ENCODE measurements around the gene ACOX2. TPM values are rescaled to one million over a fixed set of nuclear protein-coding genes. Genes with fewer than 3 reads are reported as not detected.

ACOX2 gene
- total and polyA plus RNA-seq, 10 of the 15 experiments (the other 5 are each of a cell fraction or from before 2014, with no cell fraction given) = 0.72 TPM; not detected in 9

DNA sequence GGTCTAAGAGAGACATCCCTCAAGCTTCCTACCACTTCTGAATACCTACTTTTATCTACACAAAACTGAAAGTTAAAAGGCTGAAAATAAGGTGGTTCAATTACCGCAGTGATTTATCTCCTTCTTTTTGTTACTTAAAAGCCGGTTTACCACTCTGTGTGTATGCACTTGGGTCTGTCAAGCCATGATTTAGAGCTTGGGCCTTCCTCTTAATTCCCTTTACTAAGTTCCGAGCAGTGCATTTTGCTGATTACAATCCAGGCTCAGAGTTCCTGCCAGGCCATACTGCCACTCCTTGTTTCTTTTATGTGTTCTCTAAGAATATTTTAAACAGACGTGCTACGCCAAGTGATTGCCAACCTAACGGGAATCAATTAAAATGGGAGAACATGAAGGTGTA lies 28.6 kb downstream of the ACOX2 start (continued):
- TF ChIP-seq GABPA (IDR thresholded peaks at IDR 0.05; ENCODE audit: low read depth) (no peak), MTA3 (IDR thresholded peaks at IDR 0.05; ENCODE audit: borderline replicate concordance, low read length) (no peak), POU2F2 (IDR thresholded peaks at IDR 0.05; ENCODE audit: borderline replicate concordance, low read depth, low read length) (no peak), POLR2A (IDR thresholded peaks at IDR 0.05; ENCODE audit: low read depth, low read length) (no peak), MXI1 (IDR thresholded peaks at IDR 0.05; ENCODE audit: low read depth, low read length) (no peak), STAT3 (IDR thresholded peaks at IDR 0.05; ENCODE audit: low read depth, low read length) (no peak), ETV6 (conservative IDR thresholded peaks at IDR 0.05 in 1 of 2, IDR thresholded peaks at IDR 0.05 in 1 of 2; ENCODE audit: borderline replicate concordance in 1 of 2, low read depth in 1 of 2) (no peak)

DNA sequence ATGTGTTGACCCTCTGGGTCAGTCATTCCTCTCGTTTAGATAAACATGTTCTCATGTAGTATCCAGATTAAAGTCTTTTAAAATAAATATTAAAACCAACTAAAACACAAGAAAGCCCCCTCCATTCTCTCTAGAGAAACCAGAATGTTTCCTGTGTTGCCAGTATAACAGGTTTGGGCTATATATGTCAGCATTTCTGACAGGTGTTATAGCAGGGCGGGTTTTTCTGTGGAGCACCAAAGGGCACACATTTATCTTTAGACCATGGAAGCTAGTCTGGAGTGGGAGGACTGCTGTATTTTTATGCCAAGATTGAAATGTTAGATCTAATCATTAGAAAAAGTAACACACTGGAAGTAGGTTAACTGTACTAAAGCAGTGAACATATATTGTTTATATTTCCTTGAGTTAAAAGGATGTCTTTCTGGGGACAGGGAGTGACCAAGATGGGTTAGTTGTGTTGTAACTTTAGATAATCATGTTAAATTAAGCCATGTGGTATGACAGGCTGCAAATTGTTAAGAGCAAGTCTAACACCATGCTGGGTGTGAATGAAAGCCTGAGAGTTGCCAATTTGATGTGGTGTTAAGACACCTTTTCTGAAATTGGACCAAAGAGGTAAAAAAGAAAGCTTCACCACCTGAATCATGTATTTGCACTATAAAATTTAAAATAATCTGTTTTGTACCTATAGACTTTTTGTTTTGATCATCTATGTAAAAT lies 29.5 kb downstream of the ACOX2 start:
- SMC1A ChIA-PET (ENCODE audit: uncharacterized antibody, unreplicated experiment) = no interaction called here
- 38% methylated on average over 2 of the region's 2 CpGs for WGBS (ENCODE audit: insufficient coverage, insufficient replicate concordance, low lambda C conversion rate, missing lambda C conversion rate)
- in situ Hi-C loops (cut with MboI) (no loop called here), intact Hi-C loops (cut with micrococcal nuclease; ENCODE audit: unreplicated experiment) (no loop called here)
- Histone ChIP-seq H4K20me1 (ENCODE audit: control insufficient read depth, insufficient read depth) (no peaks in the 10 kb centered on the region), H3K4me1 (ENCODE audit: control insufficient read depth, insufficient read depth, low read length) (no peaks in the 10 kb centered on the region), H3K4me2 (ENCODE audit: control insufficient read depth, insufficient read depth) (no peak overlapping the region), H3K27me3 (replicated peaks in 1 of 2; ENCODE audit: control insufficient read depth in 2 of 2, insufficient read depth in 2 of 2, low read length in 1 of 2) (no peaks in the 10 kb centered on the region), H3K27ac (ENCODE audit: control insufficient read depth, insufficient read depth) (no peak overlapping the region), H2AFZ (ENCODE audit: control insufficient read depth, low read depth, low read length) (no peak overlapping the region), H3K4me3 (no peak overlapping the region), H3K9me3 (replicated peaks; ENCODE audit: control insufficient read depth, insufficient read depth, low read length) (no peaks in the 10 kb centered on the region), H3K79me2 (ENCODE audit: control insufficient read depth, insufficient read depth, low read length) (no peaks in the 10 kb centered on the region), H3K9ac (ENCODE audit: control insufficient read depth, insufficient read depth, low read length) (no peak overlapping the region), H3K36me3 (ENCODE audit: control insufficient read depth in 2 of 2, insufficient read depth in 2 of 2, low read length in 1 of 2) (no peaks in the 10 kb centered on the region)
- FAIRE-seq (no peak), ATAC-seq (no peak), DNase-seq (ENCODE audit: low read depth, low spot score) (no peak)
- CTCF ChIA-PET = interaction anchor here (0.9 kb wide), 1 partner anchor 15 kb away, joined by 3 read pairs; no protein-coding TSS in a partner anchor
- RAD21 ChIA-PET (ENCODE audit: unreplicated experiment) = no interaction called here
- POLR2A ChIA-PET = no interaction called here
- BruUV-seq (replicated peaks) = no TSS peak
- TF ChIP-seq, protein P1, sequence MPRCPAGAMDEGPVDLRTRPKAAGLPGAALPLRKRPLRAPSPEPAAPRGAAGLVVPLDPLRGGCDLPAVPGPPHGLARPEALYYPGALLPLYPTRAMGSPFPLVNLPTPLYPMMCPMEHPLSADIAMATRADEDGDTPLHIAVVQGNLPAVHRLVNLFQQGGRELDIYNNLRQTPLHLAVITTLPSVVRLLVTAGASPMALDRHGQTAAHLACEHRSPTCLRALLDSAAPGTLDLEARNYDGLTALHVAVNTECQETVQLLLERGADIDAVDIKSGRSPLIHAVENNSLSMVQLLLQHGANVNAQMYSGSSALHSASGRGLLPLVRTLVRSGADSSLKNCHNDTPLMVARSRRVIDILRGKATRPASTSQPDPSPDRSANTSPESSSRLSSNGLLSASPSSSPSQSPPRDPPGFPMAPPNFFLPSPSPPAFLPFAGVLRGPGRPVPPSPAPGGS (IDR thresholded peaks at IDR 0.05; ENCODE audit: borderline replicate concordance, insufficient read depth, low read depth, low read length, poor library complexity, severe bottlenecking) = no peak
- TF ChIP-seq ASH2L (IDR thresholded peaks at IDR 0.05; ENCODE audit: borderline replicate concordance, low read depth) = no peak
- TF ChIP-seq, protein P2, sequence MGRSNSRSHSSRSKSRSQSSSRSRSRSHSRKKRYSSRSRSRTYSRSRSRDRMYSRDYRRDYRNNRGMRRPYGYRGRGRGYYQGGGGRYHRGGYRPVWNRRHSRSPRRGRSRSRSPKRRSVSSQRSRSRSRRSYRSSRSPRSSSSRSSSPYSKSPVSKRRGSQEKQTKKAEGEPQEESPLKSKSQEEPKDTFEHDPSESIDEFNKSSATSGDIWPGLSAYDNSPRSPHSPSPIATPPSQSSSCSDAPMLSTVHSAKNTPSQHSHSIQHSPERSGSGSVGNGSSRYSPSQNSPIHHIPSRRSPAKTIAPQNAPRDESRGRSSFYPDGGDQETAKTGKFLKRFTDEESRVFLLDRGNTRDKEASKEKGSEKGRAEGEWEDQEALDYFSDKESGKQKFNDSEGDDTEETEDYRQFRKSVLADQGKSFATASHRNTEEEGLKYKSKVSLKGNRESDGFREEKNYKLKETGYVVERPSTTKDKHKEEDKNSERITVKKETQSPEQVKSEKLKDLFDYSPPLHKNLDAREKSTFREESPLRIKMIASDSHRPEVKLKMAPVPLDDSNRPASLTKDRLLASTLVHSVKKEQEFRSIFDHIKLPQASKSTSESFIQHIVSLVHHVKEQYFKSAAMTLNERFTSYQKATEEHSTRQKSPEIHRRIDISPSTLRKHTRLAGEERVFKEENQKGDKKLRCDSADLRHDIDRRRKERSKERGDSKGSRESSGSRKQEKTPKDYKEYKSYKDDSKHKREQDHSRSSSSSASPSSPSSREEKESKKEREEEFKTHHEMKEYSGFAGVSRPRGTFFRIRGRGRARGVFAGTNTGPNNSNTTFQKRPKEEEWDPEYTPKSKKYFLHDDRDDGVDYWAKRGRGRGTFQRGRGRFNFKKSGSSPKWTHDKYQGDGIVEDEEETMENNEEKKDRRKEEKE (IDR thresholded peaks at IDR 0.05) = no peak
- no peak for TF ChIP-seq HDAC6 (IDR thresholded peaks at IDR 0.05; ENCODE audit: unreplicated experiment)
- no peak for TF ChIP-seq NFXL1 (IDR thresholded peaks at IDR 0.05; ENCODE audit: borderline replicate concordance)
- TF ChIP-seq, protein P3, sequence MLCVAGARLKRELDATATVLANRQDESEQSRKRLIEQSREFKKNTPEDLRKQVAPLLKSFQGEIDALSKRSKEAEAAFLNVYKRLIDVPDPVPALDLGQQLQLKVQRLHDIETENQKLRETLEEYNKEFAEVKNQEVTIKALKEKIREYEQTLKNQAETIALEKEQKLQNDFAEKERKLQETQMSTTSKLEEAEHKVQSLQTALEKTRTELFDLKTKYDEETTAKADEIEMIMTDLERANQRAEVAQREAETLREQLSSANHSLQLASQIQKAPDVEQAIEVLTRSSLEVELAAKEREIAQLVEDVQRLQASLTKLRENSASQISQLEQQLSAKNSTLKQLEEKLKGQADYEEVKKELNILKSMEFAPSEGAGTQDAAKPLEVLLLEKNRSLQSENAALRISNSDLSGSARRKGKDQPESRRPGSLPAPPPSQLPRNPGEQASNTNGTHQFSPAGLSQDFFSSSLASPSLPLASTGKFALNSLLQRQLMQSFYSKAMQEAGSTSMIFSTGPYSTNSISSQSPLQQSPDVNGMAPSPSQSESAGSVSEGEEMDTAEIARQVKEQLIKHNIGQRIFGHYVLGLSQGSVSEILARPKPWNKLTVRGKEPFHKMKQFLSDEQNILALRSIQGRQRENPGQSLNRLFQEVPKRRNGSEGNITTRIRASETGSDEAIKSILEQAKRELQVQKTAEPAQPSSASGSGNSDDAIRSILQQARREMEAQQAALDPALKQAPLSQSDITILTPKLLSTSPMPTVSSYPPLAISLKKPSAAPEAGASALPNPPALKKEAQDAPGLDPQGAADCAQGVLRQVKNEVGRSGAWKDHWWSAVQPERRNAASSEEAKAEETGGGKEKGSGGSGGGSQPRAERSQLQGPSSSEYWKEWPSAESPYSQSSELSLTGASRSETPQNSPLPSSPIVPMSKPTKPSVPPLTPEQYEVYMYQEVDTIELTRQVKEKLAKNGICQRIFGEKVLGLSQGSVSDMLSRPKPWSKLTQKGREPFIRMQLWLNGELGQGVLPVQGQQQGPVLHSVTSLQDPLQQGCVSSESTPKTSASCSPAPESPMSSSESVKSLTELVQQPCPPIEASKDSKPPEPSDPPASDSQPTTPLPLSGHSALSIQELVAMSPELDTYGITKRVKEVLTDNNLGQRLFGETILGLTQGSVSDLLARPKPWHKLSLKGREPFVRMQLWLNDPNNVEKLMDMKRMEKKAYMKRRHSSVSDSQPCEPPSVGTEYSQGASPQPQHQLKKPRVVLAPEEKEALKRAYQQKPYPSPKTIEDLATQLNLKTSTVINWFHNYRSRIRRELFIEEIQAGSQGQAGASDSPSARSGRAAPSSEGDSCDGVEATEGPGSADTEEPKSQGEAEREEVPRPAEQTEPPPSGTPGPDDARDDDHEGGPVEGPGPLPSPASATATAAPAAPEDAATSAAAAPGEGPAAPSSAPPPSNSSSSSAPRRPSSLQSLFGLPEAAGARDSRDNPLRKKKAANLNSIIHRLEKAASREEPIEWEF (IDR thresholded peaks at IDR 0.05; ENCODE audit: insufficient replicate concordance, low read depth, low read length) = no peak
